GM21825 (cell line): Measurements from ENCODE around the gene HPX.

Source experiments
- ATAC-seq: cut with Tn5 transposase; IDR thresholded peaks from one replicate; pipeline ENCODE4 v1.9.1; 2021; ENCODE audit warnings: mild to moderate bottlenecking, moderate library complexity; ENCODE audit not compliant: unreplicated experiment

The HPX gene

DNA sequence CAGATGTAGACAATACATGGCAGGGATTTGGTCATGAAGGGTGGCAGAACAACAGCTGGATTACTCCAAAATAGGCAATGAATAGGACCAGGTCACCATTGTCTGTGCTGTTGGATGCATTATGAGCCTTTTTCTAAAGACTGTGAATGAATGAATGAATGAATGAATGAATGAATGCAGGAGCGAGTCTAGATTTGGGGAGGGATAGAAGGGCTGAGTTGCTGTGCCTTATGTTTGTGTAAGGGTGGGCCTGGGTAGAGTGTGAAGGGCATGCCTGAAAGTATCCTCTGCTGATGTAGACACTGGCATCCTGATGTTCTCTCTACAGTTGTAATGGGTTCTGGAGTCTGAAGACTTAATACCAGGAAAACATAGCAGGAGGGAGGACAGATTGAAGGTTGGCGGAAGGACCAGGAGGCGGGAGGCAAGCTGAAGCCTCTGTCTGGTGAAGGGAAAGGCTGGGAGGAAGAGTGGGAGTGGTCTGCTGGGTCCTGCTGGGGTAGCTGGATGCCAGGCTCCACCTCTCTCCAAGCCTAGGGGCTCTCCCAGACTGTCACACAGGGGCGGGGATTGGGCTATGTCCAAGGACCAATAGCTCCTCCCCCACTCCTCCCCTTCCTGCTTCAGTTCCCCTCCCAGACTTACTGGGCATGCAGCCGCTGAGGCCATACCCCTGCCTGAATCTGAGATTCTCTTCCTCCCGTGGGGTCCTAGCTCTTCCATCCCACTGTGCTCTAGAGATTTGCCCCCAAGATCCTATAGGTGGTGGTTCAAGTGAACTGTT is 28.1 kb upstream of the HPX start:
- ATAC-seq, result peak; percentile 80

DNA sequence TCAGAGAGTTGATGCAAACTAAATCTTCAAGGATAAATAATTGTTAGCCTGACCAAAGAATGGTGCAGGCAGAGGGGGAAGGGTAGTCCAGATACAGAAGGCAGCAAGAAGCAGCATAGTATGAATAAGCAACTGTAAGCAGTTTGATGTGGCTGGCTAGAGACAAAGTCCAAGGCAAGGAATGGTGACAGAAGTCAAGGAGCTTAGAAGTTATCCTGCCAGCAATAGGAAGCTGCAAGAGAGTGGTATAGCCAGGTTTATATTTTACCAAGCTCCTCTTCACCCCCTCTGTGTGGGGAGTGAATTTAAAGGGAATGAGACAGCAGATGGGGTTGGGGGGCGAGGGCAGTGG is 18.3 kb upstream of the HPX start:
- ATAC-seq, result no peak

- ATAC-seq, result no peak
These were observed 17.7 kb upstream of the HPX start for GRCh38 chr11:6458352-6459098.

DNA sequence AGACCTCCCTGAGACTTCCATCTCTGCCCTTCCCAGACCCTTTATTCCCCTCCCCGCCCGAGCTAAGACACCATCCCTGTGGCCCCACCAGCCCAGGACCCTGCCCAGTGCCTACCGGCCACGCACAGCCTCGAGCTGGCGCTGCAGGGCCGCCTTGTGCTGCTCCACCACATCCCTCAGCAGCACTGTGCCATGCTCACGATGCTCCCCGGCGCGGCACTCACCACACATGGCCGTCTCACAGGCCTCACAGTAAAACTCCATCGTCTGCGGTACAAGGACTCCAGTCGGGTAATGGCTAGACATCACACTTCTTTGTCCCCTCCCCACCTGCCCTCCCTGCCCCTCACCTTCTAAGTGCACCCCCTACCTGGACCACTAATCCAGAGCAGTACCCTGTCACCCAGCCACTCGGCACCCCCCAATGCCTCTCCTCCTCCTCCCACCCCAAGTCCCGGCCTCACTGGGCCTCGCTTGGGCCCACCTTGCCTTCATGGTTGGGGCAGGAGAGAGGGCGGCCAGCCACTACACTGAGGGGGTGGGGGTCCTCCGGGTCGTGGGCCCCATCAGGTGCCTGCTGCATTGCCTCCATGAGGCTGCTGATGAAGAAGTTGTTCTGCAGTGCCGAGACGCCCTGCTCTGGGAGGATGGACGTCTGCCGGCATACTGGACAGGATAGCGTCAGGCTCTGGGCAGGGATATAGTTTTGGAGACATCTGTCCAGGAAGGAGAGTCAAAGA is 17.0 kb upstream of the HPX start:
- ATAC-seq, result no peak

- no peak for ATAC-seq
These were observed 15.7 kb upstream of the HPX start for GRCh38 chr11:6456361-6457073.

- no peak for ATAC-seq
These were observed 14.3 kb upstream of the HPX start for GRCh38 chr11:6455070-6455469.

- no peak for ATAC-seq
These were observed 12.4 kb upstream of the HPX start for GRCh38 chr11:6453152-6453551.

- ATAC-seq, result no peak
These were observed 11.4 kb upstream of the HPX start for GRCh38 chr11:6452219-6452618.

GRCh38 chr11:6448574-6448973 is 7.8 kb upstream of the HPX start:
- ATAC-seq, result no peak

DNA sequence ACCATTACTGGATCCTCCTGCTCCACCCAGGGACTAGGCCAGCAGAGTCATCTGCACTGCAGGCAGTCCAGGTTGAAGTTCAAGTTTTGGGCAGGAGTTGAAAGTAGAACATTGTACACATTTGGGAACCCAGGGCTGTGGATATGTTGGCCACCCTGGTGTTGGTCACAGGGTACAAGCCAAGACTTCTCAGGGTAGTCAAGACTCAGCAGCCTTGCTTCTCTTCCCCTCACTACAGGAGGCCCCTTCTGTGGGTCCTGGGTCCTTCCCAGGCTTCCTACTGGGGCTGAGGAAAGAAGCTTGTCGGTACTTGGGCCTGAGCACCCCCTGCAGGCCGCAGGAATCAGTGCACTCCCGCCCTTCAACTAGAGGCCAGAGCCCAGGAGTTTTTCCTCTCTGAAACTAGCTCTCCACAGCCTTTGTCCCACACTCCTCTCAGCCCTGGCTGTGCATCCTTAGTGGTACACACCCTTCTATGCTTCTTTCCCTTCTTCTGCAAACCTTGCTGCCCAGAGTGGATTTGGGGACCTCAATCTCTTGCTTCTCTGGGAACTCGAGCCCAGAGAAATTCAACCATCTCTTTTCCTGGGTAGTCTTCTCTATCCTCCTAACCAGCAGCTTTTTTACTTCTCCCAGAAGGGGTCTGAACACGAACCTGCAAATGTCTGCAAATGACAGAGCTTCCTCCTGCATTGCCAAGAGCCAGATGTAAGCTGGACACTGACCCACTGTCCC is 2.6 kb upstream of the HPX start:
- ATAC-seq, result peak; percentile 78

GRCh38 chr11:6442441-6442840 is 1.7 kb upstream of the HPX start:
- no peak for ATAC-seq

- ATAC-seq, result no peak
These were observed 1.7 kb downstream of the HPX start for GRCh38 chr11:6438979-6439571.

- ATAC-seq, result no peak
These were observed 2.8 kb downstream of the HPX start for GRCh38 chr11:6437993-6438392.

DNA sequence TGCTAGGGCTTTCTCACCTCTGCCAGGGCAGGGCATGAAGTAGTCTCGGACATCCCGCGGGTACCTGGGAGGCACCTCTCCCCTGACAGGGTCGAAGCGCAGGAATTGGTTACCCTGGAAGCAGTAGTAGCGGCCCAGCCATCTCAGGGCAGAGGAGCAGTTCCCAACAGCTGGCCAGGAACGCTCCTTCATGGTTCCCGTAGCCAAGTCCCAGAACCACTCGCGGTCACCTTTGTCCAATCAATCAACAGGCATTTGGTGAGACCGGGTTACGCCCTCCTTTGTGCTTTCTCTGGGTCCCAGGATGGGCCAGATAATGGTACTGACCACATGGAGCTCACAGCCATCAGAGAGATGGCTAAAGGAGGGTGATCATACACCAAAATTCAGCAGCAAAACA is 3.4 kb downstream of the HPX start:
- no peak for ATAC-seq

DNA sequence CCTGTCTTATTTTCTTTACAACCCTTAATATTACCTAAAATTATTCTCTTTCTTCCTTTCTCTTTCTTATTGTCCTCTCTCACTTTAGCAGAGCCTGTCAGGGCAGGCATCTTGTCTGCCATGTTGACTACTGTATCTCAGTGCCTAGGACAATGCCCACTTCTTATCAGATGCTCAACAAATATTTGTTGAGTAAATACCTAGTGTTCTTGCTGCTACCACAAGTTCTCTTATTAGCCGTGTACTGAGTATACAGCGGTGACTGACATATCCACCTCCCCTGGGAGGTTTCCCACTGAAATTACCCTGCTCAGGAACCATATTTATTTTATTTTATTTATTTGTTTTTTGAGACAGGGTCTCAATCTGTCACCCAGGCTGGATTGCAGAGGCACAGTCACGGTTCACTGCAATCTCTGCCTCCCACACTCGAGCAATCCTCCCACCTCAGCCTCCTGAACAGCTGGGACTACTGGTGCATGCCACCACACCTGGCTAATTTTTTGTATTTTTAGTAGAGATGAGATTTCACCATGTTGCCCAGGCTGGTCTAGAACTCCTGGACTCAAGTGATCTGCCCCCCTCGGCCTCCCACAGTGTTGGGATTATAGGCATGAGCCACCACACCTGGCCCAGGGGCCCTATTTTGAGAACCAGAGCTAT is 6.7 kb downstream of the HPX start:
- no peak for ATAC-seq

- ATAC-seq, result no peak
These were observed 8.9 kb downstream of the HPX start for GRCh38 chr11:6431861-6432260.

DNA sequence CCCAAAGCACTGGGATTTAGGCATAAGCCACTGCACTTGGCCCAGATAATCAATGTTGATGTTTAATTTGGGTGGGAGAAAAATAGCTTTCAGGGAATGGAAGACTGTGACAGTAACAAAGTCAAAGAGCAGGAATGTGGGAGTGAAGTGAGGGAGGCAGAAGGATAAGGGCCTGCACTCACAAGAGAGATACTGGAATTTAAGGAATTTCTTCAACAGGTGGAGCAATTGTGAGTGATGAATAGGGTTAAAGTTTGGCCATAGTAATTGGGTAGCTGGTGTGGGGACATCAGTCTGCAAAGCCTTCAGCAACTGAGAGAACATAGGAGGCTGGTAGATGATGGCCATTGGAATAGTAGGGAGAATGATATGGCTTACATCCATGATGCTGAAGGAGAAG is 13.3 kb downstream of the HPX start:
- ATAC-seq, result no peak

DNA sequence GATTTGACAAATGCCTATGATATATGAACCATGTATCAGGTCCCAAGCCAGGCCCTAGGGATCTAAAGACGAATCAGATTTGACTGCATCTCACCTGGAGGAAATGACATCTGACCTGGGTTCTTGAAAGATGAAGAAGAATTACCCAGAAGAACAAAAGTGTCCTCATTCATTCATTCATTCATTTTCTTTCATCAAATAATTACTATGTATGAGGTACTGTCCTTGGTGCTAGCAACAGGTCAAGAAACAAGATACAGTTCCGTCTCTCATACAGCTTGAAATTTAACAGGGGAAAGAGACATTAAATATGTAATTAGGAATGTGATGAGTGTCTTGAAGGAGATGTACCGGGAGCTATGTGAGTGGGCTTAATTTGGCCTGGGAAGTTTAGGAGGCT is 20.1 kb downstream of the HPX start:
- no peak for ATAC-seq

DNA sequence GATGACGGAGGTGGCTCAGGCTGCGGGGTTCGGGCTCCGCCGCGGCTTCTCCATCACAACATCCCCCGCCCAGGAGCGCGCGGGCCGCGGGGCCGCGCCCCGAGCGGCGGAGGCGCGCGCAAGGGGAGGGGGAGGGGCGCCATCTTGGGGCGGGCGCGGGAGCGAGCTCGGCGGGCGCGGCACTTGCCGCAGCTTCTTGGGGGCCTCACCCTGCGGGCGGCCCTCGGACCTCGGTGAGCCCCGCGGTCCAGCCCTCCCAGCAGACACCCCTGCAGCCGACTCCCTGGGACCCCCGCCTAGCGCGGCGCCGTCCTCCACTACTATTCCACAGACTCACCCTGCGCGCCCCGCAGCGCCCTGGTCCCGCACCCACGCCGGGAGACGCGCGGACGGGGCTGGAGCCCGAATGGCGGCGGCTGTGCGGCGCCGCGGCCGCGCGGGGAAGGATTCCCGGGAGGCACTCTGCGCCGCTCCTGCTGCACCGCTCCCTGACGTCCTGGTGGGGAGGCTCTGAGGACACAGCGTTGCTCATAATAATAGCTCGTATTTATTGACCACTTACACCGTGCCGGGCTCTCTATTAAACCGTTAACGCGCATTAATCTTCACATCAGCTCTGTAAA is 21.7 kb downstream of the HPX start, which contains the start of gene APBB1:
Gene APBB1 (minus strand): TSS at position 86 of the 623 bp plus-strand sequence. CDS start 7,747 bp downstream, outside the sequence.
- peak; percentile 44 for ATAC-seq
